Stimulated activated CD4-positive, alpha-beta T cell treated with anti-CD3 and anti-CD28 coated beads, Interleukin-15, amount 100 ng/mL, for 24 hours (primary cell): ENCODE results near the gene TRMT2A.
A peak's percentile ranks its signal among the peaks of the same experiment; 100 is the strongest.
"Not testable (repeated sequence)": the region's sequence is repeated elsewhere in the genome, so short reads cannot be mapped to it uniquely, and the experiment has no call there.

ENCODE experiments used
- DNase-seq: peaks from one replicate; pipeline ENCODE4 v3.0.0-alpha.2; 2020

The TRMT2A gene

GRCh38 chr22:20116951-20117632 is at the start of gene TRMT2A:
Gene TRMT2A (minus strand): TSS chr22:20117226. CDS start chr22:20116906, 320 bp downstream.
- peak; percentile 98 for DNase-seq

DNA sequence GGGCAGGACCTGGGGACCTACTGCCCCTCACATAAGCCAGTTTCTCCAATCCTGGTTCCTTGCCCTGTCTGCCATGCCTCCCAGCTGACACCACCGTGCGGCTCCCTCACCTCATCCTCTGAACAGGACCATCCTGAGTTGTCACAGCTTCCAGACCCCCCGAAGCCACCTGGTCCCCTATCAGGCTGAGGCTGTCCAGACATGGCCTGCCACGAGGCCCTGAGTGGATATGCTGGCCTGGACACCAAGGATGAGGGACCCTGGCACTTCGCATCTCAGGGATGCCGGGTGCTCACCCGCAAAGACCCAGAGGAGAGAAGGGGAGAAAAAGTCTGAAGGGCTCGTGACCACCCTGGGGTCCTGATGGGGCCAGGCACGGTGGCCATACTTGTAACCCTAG is 49.7 kb upstream of the TRMT2A start:
- DNase-seq: no peak

DNA sequence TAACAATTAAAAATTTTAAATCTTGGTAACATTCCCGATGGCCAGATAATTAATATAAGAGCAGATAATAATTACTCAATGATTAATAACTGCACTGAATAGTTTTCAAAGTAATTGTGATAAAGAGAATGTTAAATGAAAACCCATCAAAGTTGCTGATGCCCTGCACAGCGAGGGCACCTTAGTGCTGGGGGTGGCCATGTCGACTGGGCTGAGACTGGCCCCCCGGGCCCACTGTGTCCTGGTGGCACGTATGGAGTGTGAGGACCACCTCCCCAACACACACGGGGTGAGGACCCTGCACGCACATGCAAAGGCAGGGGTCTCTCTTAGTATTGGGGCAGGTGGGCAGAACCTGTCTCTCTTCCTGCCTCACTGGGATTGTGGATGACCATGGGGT is 48.9 kb upstream of the TRMT2A start:
- DNase-seq: no peak

DNA sequence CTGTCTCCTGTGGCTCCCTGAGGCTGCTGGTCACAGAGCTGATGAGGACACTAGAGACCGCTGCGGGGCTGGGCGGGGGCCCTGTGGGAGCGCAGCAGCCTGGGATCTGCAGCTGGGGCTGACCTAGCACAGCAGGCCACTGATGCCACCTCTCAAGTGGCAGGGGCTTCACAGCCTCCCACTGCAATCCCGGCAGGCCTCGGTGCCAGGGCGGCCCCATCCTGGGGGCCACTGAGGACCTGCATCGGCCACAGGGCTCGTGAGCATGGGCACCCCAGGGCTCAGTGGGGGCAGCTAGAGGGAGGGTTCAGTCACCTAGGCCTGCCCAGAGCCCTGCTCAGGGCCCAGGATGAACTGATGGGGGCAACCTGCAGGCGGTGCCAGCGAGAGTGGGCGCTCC is 48.4 kb upstream of the TRMT2A start:
- no peak for DNase-seq

- no peak for DNase-seq
Measured at GRCh38 chr22:20164863-20165262, 47.8 kb upstream of the TRMT2A start.

GRCh38 chr22:20160041-20160440 is 43.0 kb upstream of the TRMT2A start:
- DNase-seq: no peak

DNA sequence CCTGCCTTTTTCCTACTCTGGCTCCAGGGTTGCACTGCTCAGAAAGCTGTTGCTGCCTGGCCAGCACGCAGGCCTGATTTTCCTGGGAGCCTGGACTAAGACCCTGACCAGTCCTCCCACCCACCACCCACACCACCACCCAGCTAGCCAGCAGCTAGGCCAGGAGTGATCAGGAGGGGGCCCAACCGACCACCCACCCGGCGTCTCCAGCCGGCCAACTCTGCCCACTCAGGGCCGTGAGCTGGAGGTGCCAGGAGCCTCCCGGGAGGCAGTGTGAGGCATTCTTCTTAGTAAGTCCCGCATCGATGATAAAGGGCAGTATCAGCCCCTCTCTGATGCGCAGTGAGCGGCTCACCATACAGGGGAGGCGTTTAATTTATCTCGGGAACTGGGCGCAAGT is 42.5 kb upstream of the TRMT2A start:
- DNase-seq: not testable (repeated sequence)

DNA sequence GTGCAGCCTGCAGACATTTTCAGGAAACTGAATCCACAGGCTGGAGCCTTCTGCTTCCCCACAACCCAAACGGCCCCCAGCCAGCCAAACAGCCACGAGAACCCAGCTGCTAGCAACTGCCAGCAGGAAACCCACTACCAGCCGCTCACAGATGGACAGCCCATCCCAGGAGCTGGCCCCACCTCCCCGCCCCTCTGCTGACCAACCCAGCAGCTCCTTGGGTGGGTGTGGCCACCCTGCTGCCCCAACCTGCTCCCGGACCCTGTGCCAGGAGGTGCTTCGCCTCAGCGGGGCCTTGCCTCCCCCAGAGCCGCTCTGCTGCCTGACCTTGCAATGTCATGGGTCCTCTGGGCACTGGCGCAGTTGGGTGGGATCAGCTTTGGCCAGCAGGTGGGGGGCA is 42.0 kb upstream of the TRMT2A start:
- no peak for DNase-seq

- no peak for DNase-seq
Measured at GRCh38 chr22:20158391-20159036, 41.5 kb upstream of the TRMT2A start.

DNA sequence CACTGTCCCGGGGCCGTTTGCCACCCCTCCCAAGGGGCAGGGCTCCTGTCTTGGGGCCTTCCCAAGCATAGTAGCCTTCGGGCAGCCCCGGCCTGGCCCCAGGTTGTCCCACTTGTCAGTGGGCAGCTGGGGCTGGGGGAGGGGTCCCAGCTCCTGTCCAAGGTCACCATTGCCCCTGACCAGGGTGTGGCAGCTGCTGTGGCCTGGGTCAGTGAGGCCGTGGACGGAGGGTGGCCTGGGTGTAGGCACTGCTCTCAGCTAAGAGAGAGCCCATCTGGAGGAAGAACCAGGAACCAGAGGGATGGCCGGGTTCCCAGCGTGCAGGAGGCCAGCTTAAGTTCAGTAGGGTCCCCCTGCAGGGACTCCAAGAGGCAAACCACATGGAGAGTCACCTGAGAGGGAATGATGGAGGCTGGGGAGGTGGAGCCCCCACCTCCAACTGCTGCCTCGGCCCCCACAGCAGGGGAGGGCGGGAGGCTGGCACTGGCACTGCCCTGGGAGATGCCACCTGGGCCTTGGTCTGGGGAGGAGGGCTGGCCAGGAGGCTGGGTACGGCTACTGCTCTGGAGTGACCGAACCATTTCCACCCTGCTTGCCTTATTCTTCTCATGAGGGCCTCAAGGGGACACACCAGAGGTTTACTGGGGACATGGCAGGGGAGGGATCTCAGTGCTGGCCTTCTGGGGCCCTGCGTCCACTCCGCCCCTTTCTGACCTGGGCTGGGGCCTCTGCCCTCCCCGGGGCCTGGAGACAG is 40.6 kb upstream of the TRMT2A start:
- no peak for DNase-seq

DNA sequence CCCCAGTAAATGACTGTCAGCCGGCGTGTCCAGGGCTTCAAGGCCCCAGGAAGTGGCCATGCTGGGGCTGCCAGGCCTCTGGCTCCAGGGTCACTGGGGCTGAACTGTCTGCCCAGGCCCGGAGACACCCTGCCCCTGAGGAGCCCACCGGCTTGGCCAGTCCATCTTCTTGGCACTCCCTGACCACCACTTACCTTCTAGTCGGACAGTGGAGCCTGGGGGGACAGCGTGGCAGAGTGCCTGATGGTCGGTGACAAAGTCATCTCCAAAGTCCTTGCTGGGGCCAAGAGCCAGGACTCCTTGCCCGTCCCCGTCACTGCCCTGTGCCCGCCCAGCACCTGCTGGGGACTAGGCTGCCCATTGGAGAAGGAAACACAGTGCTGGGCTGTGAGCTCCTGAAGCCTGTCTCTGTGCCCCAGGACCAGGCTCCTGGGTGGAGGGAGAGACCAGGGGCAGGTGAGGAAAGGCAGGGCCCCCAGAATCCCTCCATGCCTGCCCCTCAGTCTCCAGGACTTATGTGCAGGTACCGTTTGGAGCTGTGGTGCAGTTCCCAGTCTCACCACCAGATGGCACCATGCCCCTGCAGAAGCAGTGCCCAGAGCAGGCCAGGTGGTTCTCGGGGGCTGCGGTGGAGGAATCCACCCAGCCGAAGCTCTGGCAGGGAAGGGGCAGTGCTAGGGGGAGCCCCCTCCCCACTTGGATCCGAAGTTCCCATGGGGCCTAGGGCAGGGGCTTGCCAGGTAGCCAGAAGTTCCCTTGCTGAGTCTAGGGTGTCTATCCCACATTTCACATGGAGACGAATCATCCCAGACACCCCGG is 39.8 kb upstream of the TRMT2A start:
- DNase-seq: peak; percentile 90

DNA sequence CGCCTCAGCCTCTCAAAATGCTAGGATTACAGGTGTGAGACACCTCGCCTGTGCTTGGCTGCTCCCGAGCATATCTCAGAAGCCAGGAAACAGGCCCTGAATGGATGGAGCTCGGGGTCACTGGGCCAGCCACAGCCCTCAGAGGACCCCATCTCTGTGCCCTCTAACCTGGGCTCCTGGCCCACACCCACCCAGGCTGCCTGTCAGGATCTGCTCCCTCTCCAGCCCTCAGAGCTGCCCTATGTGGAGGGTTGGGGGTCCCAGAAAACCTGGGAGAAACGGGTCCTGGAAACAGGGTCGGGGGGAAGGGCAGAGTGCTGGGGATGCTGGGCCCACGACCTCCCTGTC is 39.0 kb upstream of the TRMT2A start:
- no peak for DNase-seq

GRCh38 chr22:20155330-20156041 is 38.5 kb upstream of the TRMT2A start:
- no peak for DNase-seq

DNA sequence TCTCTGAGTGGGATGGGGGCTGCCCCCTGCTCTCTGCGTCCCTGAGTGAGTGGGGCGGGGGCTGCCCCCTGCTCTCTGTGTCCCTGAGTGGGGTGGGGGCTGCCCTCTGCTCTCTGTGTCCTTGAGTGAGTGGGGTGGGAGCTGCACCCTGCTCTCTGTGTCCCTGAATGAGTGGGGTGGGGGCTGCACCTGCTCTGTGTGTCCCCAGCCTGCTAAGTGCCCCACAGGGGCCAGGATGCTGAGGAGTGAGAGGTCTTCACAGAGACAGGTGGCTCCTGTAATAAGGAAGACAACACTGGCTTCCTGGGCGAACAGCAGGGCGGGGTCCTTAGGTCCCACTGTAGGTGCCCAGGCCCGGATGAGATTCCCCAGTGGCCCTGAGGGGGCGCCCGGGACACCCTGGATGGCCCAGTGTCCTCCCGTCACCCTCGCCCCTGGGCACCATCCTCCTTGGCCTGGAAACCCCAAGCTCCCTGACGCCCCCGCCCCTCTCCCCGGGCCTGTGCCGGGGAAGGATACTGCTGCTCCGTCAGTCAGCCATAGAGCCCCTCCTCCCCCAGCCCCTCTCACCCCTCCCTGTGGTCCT is 37.7 kb upstream of the TRMT2A start:
- DNase-seq: no peak

DNA sequence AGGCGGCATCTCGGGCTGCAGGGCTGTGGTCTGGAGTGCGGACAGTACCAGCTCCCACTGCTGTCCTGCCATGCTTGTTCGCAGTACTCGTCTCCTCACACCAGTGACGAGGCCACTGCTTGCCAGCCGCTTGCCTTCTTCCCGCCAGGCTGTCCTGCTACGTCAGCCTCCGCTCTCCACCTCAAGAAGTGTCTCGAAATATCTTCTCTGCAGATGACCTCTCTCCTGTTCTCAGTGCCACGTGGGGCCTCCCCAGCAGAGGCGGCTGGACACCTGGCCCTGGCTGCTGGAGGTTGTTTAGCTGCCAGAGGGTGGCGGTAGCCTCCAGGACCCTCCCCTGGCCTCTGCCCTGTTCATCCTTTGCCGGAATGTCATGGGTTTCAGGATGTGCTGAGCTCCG is 36.9 kb upstream of the TRMT2A start:
- DNase-seq: no peak

DNA sequence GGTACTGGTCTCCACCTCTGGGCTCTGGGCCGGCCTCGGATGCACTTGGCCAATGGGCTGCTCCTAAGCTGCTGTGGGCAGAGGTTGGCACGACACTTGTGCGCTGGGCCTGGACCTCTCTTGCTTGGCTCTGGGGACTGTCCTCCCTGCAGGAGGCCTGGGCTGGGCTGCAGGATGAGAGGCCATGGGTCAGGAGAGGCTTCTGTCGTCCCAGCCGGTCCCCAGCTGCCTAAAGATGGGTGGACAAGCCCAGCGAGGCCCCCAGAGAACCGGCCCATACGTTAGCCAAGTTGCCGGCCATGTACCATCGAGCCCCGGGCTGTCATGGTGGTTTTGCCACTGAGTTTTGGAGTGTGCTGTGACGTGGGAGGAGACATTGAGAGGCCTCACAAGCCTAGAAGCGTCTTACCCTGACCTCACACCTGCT is 35.5 kb upstream of the TRMT2A start:
- DNase-seq: no peak

GRCh38 chr22:20151276-20151588 is 34.2 kb upstream of the TRMT2A start:
- DNase-seq: no peak

GRCh38 chr22:20150381-20151275 is 33.6 kb upstream of the TRMT2A start, which contains the start of gene CCDC188:
Gene CCDC188 (minus strand): TSS chr22:20151055. CDS start chr22:20150986, 69 bp downstream.
- no peak for DNase-seq

GRCh38 chr22:20149257-20150250 is 32.5 kb upstream of the TRMT2A start:
- DNase-seq: no peak

DNA sequence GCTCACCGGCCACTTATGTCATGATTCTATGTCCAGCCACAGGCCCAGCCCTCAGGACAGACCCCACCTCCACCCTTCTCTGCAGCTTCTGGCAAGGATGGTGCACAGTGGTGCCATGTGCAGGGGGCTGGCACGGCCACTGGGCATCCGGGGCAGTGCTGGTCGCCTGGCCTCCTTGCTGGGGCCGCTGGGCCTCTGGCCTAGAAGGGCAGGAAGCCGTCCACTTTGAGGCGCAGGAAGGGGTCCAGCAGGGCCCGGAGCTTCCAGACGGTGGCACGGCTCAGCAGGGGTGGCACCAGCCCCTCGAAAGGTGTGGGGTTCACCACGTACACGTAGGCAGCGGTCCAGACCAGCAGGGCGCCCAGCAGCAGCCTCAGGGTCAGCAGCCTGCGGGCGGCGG is 31.4 kb upstream of the TRMT2A start:
- no peak for DNase-seq
